Body of pancreas (tissue), 4 donors: Measurements from ENCODE around the gene CCDC28B.

Experiments
- POLR2A ChIP-seq, 3 donors: fragments of 450-650 bp; IDR thresholded peaks; one replicate each; pipeline ENCODE4 v1.6.1; 2016; ENCODE audit warnings: antibody characterized with exemption in 3 of 3, mild to moderate bottlenecking in 2 of 3
- TF ChIP-seq, protein P1 (sequence below), 7 experiments: fragments of 450-650 bp in 4 of 7; fragments of 200-600 bp in 3 of 7; sonication (generic) in 3 of 7; IDR thresholded peaks; one replicate each; pipeline ENCODE4 v1.5.1; 2016 to 2019; ENCODE audit warnings: antibody characterized with exemption in 7 of 7

DNA sequence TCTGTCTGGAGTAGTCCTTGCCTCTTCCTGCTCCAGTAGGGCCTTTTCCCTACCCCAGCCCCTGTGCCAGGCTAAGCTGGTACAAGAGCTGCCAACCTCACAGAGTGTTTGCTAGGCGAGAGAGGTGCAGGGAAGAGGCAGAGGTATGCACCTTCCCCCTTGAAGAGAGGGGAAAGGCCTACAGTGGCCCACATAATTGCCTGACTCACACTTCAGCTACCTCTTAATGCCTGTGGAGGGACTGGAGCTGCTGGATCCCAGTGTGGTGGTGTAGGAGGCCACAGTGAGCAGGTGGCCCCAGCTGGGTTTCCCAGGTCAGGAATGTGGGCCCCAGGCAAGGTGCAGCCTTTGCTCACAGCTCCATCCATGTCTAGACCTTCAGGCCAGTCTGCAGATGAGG lies 3.3 kb upstream of the CCDC28B start:
- TF ChIP-seq, protein P1, sequence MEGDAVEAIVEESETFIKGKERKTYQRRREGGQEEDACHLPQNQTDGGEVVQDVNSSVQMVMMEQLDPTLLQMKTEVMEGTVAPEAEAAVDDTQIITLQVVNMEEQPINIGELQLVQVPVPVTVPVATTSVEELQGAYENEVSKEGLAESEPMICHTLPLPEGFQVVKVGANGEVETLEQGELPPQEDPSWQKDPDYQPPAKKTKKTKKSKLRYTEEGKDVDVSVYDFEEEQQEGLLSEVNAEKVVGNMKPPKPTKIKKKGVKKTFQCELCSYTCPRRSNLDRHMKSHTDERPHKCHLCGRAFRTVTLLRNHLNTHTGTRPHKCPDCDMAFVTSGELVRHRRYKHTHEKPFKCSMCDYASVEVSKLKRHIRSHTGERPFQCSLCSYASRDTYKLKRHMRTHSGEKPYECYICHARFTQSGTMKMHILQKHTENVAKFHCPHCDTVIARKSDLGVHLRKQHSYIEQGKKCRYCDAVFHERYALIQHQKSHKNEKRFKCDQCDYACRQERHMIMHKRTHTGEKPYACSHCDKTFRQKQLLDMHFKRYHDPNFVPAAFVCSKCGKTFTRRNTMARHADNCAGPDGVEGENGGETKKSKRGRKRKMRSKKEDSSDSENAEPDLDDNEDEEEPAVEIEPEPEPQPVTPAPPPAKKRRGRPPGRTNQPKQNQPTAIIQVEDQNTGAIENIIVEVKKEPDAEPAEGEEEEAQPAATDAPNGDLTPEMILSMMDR (IDR thresholded peaks at IDR 0.05) = no peak
- TF ChIP-seq POLR2A (IDR thresholded peaks at IDR 0.05) = no peak
